ENCODE results near the gene PTK7. TPM values are rescaled to one million over a fixed set of nuclear protein-coding genes. Genes with fewer than 3 reads are reported as not detected.
A peak's percentile ranks its signal among the peaks of the same experiment; 100 is the strongest.

PTK7 gene
- total RNA-seq, 1 experiment from 2014 or later, result 165 TPM

- Mint-ChIP-seq H3K36me3 (peaks cover 19% of the 10 kb centered on the region), H3K4me1 (peaks cover 33% of the 10 kb centered on the region), H3K27ac (no peak overlapping the region), H3K9me3 (no peaks in the 10 kb centered on the region), H3K27me3 (ENCODE audit: low read depth) (peaks cover 12% of the 10 kb centered on the region), H3K4me3 (peak overlapping the region; percentile 94)
- POLR2A ChIA-PET, result interaction anchor here (2.8 to 4.1 kb wide), 3 partner anchors 9 to 119 kb away, joined by 8 to 29 read pairs (median 13); partner anchors contain the start of genes CUL7, CUL9 and PTK7
- no peak for ATAC-seq
- peak; percentile 35 for DNase-seq (ENCODE audit: low spot score)
- CTCF ChIA-PET, result interaction anchor here (0.6 to 2.0 kb wide), 6 partner anchors 9 to 260 kb away, joined by 3 to 11 read pairs (median 5); partner anchors contain the start of genes CUL9 and DNPH1
- TF ChIP-seq IRF2 (CRISPR knock-in tag; IDR thresholded peaks at IDR 0.05; ENCODE audit: borderline replicate concordance, low read depth) (no peak), GTF2I (CRISPR knock-in tag; conservative IDR thresholded peaks at IDR 0.05) (no peak), GABPB1 (CRISPR knock-in tag; IDR thresholded peaks at IDR 0.05) (no peak), ELF4 (CRISPR knock-in tag; IDR thresholded peaks at IDR 0.05; ENCODE audit: low read depth) (no peak), ERG (CRISPR knock-in tag; IDR thresholded peaks at IDR 0.05) (no peak), RORB (CRISPR knock-in tag; IDR thresholded peaks at IDR 0.05) (no peak), STAT6 (CRISPR knock-in tag; conservative IDR thresholded peaks at IDR 0.05; ENCODE audit: low read depth) (no peak), IRF1 (CRISPR knock-in tag; IDR thresholded peaks at IDR 0.05) (no peak), MXD4 (CRISPR knock-in tag; IDR thresholded peaks at IDR 0.05; ENCODE audit: borderline replicate concordance) (no peak), SOX15 (CRISPR knock-in tag; IDR thresholded peaks at IDR 0.05) (no peak), AFF4 (CRISPR knock-in tag; IDR thresholded peaks at IDR 0.05; ENCODE audit: borderline replicate concordance) (no peak), SP1 (CRISPR knock-in tag; conservative IDR thresholded peaks at IDR 0.05) (no peak), EMX1 (CRISPR knock-in tag; IDR thresholded peaks at IDR 0.05) (0 out of 2 replicates have a peak, but pooled peaks have one; percentile 82), ZNF121 (CRISPR knock-in tag; IDR thresholded peaks at IDR 0.05) (no peak), NR1H2 (CRISPR knock-in tag; IDR thresholded peaks at IDR 0.05) (no peak), CBFB (CRISPR knock-in tag; IDR thresholded peaks at IDR 0.05; ENCODE audit: low read depth) (0 out of 2 replicates have a peak, but pooled peaks have one; percentile 40), USF1 (CRISPR knock-in tag; IDR thresholded peaks at IDR 0.05) (no peak), PREB (CRISPR knock-in tag; IDR thresholded peaks at IDR 0.05; ENCODE audit: borderline replicate concordance) (0 out of 2 replicates have a peak, but pooled peaks have one; percentile 1), ATF2 (CRISPR knock-in tag; IDR thresholded peaks at IDR 0.05; ENCODE audit: borderline replicate concordance, low read depth) (no peak), CREM (CRISPR knock-in tag; IDR thresholded peaks at IDR 0.05) (0 out of 2 replicates have a peak, but pooled peaks have one; percentile 6), JAZF1 (CRISPR knock-in tag; IDR thresholded peaks at IDR 0.05) (no peak), JUN (CRISPR knock-in tag; IDR thresholded peaks at IDR 0.05) (no peak), OVOL2 (CRISPR knock-in tag; IDR thresholded peaks at IDR 0.05; ENCODE audit: borderline replicate concordance) (no peak), E2F1 (CRISPR knock-in tag; IDR thresholded peaks at IDR 0.05) (no peak), ZNF423 (CRISPR knock-in tag; IDR thresholded peaks at IDR 0.05) (no peak), TP53 (CRISPR knock-in tag; IDR thresholded peaks at IDR 0.05) (no peak)
Observed at GRCh38 chr6:43171707-43172103, 95.6 kb downstream of the PTK7 start.

Data from WTC11 (cell line).